HG03342 (cell line): Measurements from ENCODE around the gene LDB2.

ENCODE experiments used
- ATAC-seq: cut with Tn5 transposase; IDR thresholded peaks from one replicate; pipeline ENCODE4 v1.9.1; 2021; ENCODE audit warnings: mild to moderate bottlenecking, moderate library complexity; ENCODE audit not compliant: unreplicated experiment

LDB2 gene

DNA sequence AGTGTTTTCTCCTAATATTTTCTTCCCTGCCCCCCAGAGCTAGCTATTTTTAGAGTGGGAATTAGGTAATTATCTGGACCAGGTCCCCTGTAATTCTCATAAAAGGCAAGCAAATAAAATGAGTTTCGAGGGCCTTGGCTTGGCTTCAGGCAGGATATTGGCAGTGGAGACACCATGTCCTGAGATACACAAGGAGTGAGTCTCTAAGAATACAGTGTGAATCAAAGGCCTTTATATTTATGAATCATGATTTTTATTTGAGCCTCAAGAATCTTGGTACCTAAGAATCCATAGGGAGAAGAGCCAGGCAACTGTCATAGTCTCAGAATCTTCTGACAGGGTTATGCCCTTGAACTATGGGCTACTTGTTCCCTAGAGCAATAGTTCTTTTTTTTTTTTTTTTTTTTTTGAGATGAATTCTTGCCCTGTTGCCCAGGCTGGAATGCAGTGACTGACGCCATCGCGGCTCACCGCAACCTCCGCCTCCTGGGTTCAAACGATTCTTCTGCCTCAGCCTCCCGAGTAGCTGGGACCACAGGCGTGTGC, 205.4 kb downstream of the LDB2 start:
- no peak for ATAC-seq

DNA sequence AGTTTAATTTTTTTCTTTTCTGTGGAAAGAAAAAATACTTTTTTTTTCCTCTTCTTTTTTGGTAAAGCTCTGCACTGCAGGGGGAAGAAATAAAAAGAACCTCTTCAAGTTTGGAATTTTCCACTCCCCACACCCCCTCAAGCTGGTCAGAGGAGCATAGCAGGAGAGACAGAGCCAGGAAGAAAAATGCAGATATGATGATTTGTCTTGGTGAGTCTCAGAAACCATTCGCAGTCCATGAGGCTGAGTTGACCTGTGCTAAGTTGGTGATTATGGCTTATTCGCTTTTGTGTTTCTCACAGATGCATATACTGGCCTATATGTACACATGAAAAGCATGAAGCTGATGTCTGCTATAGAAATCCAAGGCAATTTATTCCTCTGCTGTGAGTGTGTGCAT, 205.9 kb downstream of the LDB2 start:
- ATAC-seq, result no peak

DNA sequence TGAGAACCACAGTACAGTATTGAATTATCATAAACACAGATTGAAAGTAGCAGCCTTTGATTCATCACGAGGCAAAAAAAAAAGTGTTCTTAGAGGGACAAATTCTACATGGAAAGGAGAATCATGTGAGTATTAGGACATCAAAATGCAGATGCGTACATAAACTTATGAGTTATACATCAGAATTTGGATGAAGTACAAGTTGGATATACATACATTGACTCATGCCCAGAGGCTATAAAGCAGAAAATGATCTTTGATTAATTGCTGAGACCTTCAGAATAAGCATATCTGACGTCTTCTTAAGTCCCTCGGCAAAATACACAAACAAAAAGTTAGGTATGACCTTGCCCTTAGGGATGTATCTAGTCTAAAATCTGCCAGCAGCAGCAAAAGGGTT, 206.4 kb downstream of the LDB2 start:
- ATAC-seq, result no peak

DNA sequence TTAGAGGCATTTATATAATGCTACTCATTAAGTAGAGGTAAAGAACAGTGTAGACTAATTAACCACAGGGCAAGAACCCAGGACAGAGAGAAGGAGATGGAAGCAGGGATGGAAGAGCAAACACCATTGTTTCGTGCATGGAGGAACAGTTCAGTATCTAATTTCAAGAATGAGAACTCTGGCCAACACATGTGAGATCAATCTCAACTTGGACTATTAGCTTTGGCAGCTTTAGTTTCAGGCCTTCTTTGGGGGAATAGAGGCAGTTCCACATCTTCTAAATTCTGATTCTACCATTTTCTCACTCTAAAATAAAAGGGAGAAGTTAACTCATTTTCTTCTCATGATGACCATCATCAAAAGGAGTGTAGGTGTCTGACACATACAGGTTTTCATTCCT, 207.0 kb downstream of the LDB2 start:
- ATAC-seq, result no peak

DNA sequence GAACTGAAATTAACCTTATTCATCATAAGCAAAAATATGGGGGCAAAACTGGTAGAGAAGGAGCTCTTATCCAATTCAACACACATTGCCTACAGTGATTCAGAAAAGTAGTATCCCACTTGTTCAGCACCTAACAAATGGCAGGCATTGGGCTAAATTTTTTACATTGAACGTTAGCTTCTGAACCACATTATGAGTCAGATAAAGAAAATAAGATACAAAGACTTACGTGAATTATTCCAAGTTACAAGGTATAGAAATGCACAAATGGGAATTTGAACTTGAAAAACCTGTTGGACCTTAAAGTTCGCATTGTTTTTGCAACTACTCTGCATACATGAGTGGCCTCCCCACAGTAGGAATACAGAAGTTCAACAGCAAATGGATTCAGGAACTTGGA, 210.6 kb downstream of the LDB2 start:
- no peak for ATAC-seq

DNA sequence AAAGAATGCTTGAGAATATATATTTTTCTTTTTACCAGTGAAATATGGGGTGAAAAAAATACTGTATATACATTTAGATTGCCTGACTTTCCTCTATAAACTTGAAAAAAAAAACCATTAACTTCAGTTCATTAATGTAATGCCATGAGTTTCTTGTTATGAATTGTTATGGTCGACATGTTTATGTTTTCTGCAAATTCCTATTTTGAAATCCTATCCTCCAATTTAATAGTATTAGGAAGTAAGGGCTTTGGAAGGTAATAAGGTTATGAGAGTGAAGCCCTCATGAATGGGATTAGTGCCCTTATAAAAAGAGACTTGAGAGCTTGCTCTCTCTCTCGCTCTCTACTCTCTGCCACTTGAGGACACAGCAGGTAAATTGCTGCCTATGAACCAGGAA, 211.4 kb downstream of the LDB2 start:
- no peak for ATAC-seq

DNA sequence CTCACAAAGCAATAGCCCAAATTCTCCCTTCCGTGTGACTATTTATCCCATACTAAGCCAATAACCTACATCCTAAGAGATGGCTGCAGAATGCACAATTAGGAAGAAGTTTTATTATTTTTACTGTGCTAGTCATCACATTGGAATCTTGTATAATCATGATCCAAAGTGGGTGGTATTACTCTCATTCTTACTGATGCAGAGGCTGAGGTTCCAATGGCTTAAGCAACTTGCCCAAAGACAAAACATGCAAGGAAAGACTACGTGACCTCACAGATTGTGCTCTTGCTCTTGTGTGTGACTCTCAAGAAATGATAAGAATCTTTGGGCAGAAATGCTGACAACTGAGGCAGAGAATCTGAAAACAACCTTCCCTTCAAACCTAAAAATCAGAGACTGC, 212.2 kb downstream of the LDB2 start:
- ATAC-seq, result no peak

DNA sequence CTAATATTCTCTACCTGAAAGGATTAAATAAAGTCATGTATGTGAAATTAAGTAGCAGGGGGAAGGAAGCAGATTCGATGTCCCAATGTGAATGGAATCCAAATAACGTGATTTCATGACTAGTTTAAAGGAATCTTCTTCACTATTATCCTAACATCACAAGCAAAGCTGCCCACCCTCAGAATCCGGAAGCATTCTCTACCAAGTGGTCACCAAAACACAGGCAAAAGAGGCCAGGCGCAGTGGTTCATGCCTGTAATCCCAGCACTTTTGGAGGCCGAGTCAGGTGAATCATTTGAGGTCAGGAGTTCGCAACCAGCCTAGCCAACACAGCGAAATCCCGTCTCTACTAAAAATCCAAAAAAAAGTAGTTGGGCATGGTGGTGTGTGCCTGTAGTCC, 212.9 kb downstream of the LDB2 start:
- ATAC-seq, result no peak

DNA sequence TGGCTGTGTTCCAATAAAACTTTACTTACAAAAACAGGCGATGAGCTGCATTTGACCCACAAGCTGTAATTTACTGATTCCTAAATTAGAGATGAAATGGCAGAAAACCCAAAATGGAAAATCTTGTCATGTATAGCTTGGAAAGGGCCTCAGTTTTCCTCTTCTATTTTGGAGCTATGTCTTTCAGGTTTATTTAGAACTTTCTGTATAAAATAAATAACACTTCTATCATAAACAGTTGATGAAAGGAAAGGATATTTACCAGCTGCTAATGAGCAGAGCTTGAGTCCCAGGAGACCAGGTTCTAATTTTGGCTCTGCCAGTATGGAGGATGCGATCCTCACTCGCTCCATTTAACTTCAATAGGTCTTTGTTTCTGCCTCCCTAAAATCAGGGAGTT, 213.5 kb downstream of the LDB2 start:
- ATAC-seq, result no peak

DNA sequence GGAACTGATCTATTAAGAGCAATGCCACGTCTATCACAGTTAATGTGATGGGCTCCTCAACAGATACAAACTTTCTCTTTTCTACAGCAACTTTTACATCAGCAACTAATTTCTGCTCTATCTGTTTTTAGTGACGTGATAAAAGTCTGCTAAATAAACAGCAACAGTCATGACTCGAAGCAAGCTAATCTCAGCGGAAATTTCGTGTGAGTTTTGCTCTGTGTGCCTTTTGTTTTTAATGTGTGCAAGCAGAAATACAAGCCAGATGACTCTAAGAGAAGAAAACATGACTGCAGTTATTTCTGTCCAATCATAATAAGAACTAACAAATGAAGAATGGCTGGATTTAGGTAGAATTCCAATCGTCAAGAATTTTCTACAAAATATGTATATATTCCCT, 214.3 kb downstream of the LDB2 start:
- ATAC-seq, result no peak

DNA sequence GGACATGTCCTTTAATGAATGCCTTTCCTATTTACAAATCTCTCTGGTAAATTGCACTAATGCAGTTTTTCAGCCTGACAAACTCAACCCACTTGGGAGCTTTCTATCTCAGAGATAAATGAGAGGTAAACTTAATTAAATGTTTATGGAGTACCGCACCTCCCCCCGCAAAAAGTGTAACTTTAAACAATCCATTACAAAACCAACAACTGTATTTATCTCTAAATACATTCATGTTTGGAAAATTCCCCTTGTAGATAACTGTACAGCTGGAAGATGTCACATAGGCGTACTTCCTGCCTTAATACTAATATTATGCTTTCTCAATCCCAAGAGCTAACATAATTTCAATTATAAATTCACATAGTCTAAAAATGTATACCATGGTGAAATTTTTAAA, 215.5 kb downstream of the LDB2 start:
- ATAC-seq, result no peak

DNA sequence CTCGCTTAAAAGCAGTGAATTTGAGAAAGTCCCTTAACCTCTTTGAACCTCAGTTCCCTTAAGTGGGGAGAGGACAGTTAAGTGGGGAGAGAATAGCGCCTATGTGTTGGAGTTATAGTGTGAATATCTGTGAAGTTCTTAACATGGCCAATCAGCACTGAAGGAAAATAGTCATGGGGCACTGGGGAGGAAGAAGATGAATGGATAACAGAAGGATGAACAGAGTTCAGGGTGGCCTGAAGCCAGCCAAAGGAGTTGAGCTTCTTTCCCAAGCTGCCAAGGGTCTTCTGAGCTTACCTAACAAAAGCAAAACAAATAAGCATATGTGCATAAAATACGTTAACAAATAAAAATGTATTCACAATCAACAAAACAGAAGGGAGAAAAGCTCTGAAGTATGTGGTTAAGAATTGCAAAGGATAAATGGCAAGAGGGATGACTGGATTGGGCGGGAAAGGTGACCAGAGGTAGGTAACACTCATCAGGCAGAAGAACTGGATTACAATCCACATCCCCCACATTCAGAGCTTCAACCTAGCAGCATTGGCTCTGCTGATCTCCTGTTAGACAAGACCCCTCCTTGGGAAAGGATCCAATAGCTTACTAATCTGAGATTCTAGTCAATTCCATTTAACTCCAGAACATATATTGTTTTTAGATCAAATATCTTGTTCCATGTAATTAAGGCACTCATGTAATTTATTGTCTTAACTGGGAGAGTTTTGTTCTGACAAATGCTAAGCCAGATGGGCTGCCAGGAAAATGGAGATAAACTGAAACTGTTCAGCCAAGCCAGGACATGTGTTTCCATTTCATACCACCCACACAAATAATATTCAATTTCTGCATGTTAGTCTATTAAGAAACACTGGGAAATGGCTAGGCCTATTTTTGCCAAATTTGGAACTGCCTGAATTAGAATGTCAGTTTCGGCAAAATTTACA, 221.2 kb downstream of the LDB2 start:
- no peak for ATAC-seq

DNA sequence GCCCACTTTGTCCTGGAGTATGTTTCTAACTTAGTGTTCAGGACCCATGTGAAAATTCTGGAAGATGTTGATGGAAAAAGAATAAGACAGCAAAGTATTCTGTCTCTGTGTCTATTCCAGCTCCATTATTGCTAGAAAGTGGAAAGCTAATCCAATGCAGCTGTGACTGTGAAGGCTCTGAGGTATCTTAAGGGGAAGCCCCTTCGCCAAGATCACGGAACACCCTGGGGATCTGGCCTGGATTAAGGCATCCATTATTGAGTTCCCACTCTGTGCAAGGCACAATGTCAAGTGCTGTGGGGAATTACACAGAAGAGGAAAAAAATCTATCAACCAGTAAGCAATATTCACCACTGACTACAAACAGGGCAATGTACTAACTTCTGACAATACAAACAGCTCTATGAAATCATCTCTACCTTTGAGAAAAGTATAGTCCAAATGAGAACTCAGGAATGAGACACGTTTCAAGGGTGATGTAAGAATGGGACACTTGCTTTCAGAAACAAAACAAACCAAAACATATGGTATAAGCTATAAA, 222.1 kb downstream of the LDB2 start:
- no peak for ATAC-seq

DNA sequence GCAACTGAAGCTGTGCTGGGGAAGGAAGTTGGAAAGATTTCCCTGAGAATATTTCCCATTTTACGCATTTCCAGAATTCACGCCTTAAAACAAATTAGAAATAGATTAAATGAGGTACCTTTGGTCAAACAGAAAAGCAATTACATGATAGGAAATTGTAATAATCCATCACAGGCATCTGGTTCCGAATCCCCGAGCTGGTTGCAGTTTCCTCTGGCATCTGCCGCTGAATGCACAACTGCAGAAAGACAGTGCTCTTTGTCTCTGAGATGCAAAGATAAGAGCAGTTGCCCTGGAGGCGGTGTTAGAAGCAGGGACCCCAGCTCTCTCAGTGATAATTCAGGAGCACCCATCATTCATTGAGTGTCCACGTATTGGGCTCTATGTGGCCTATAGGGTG, 224.4 kb downstream of the LDB2 start:
- ATAC-seq, result no peak

DNA sequence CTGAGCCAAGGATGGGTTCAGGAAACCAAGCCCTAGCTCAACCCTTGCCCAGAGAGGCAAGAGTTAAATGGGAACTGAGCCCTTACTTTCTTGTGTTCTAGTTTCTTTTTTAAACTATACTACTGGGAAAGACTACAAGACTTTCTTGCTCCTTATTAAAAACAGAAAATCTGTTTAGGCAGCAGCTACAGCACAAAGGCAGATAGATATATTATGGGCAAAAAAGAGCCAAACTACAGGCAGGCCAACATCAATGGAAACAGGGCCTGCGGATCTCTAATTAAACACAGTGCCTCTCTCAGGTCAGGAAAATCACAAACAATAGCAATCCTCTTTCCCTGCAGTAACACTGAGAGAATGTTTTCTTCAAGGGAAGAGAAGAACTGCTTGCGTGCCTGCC, 226.0 kb downstream of the LDB2 start:
- ATAC-seq, result no peak

DNA sequence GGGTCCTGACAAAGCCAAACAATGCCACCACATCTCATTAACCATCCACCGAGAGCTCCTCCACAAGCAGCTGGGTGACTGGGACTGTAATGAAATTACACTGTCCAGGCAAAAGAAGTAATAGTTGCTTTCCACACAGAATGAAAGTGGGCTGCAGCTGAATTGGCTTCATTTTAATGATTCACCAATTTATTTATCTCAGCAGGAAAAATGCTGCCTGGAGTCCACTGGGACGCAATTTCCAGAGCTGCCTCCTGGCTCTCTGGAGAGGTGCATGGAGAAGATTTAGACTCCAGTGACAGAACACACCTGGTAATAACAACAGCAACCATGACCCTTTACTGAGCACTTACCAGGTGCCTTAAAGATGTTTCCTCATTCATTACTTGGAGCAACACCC, 226.7 kb downstream of the LDB2 start:
- no peak for ATAC-seq

DNA sequence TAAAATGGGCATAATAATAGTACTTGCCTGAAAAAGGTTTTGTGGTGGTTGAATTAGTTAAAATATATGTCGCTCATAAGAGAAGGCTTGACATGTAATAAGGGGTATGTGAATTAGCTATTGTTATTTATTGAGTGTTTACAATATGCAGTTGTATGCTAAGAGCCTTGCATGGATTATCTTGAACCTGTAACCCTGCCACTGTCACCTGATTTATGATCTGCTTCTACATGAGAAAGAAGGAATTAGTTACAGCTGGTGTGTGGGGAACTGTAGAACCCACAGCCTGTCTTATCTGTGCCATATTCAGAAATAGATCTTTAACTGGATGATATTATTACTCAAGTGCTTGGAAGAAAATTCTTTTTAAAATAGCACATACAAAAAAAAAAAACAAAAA, 227.7 kb downstream of the LDB2 start:
- ATAC-seq, result no peak

DNA sequence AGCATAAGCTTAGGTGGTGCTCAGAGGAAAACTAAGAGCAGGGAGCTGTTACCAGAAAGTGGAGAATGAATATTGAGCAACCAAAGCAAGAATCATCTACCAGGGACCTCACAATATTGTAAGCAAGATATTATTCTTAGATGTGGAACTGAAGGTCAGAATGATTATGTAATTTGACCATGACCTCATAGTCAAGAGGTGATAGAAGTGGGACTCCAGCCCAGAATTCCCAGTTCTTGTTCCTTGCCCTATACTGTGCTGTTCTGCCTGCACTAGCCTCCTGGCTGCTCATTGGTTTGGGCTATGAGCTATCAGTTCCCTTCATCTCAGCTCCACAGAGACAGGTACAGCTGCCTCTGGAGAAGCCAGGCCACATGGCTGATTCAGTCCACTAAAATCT, 229.4 kb downstream of the LDB2 start:
- no peak for ATAC-seq

DNA sequence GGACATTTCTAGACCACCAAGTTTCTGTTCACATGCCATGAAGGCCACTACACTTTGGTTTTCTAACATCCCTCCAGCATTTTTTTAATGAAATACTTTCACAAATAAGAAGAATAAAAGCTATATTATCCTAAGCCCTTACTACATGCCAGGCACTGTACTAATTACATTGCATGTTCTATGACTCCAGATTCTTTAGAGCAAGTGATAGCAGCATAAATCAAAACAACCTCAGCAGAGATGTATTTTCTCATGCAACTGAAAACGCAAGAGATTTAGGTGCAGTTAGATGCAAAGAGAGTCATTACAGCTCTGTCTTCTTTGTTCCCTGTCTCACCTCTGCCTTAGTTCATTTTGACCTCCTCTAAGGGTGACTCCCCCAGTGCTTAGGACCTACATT, 230.0 kb downstream of the LDB2 start:
- ATAC-seq, result no peak

DNA sequence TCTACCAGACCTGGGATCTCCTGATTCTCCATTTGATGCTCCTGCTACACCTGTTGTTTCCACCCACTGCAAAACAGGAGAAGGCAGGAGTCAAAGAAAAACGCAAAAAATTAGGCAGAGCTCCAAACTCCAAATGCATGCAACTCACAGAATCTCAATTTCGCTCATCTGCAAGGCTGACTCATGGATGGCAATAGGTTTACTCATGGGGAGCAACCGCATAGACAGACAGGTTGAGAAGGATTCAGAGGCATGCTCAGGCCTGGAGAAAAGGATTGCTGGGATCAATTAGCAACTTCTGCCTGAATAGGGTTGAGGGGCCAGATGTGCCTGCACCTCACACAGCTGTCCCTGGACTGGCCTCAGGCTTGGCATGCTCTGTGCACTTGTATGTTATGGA, 231.0 kb downstream of the LDB2 start:
- ATAC-seq, result no peak

DNA sequence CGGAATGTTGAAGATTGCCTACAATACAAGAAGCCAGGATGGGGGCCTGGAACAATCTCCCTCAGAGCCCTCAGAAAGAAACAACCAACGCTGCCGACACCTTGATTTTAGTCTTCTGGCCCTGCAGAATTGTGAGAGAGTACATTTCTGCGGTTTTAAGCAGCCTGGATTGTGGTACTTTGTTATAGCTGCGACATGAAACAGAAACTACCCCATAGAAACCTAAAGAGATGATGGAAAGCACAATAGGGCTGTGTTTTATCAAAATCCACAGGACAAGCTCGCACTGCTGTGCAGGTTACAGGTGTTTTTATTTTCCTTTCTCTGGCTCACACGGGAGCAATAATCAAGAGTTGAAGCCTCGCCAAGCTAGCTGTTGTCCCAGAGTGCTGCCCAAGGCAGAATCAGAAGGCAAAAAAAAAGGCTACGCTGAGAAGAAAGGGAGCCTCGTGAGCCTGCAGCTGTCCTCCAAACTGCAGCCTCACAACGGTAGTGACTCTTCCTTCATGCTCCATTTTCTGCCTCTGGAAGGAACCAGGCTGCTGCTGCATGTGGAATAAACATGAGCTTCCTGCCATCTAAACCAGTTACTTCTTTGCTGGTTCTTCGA, 232.4 kb downstream of the LDB2 start:
- ATAC-seq, result no peak

DNA sequence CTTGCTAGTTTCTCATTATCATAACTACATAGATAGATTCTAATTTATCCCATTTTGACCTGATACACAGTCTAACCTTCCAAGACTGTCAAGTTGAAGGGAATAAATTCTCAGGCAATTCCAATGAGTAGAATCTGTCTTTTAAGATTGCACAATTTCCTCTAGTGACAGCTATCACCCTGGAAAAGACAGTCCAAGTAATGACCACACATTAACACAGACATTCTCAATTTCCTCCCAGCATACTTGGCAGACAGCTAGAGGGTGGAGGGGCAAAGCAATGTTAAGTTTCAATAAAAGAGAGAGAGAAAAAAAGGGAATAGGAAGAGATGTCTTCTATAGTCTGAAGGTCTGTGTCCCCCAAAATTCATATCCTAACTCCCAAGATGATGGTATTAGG, 234.7 kb downstream of the LDB2 start:
- ATAC-seq, result no peak
